HepG2 (cell line): Measurements from ENCODE around the gene TMEM270. TPM values are rescaled to one million over a fixed set of nuclear protein-coding genes. Genes with fewer than 3 reads are reported as not detected.
A peak's percentile ranks its signal among the peaks of the same experiment; 100 is the strongest.

Experiments
- CBX5 ChIP-seq: sonication (generic); formaldehyde crosslinking; IDR thresholded peaks from 2 replicates; pipeline ENCODE4 v1.4.0; 2020; ENCODE audit warnings: missing genetic modification reagents, borderline replicate concordance
- CTCF ChIP-seq: sonication (generic); formaldehyde crosslinking; IDR thresholded peaks from 2 replicates; pipeline ENCODE4 v1.5.0; 2020; ENCODE audit warnings: mild to moderate bottlenecking, missing genetic modification reagents, moderate library complexity
- DBP ChIP-seq: sonication (generic); formaldehyde crosslinking; IDR thresholded peaks from 2 replicates; pipeline ENCODE4 v1.4.0; 2020; ENCODE audit warnings: missing genetic modification reagents; ENCODE audit errors: not compliant biosample characterization
- GABPB1 ChIP-seq: IDR thresholded peaks from 2 replicates; pipeline ENCODE4 v1.6.1; 2016; ENCODE audit warnings: mild to moderate bottlenecking, missing genetic modification reagents, moderate library complexity, missing compliant biosample characterization
- HMG20A ChIP-seq: IDR thresholded peaks from 2 replicates; pipeline ENCODE4 v1.6.1; 2016; ENCODE audit warnings: borderline replicate concordance
- KMT2A ChIP-seq: sonication (generic); formaldehyde crosslinking; IDR thresholded peaks from 2 replicates; pipeline ENCODE4 v1.4.0; 2020; ENCODE audit warnings: missing genetic modification reagents
- POGZ ChIP-seq: sonication (generic); formaldehyde crosslinking; IDR thresholded peaks from 2 replicates; pipeline ENCODE4 v1.4.0; 2020; ENCODE audit warnings: mild to moderate bottlenecking, missing genetic modification reagents
- REPIN1 ChIP-seq: sonication (generic); formaldehyde crosslinking; IDR thresholded peaks from 2 replicates; pipeline ENCODE4 v1.8.0; 2022; ENCODE audit warnings: missing genetic modification reagents, low read depth, mild to moderate bottlenecking, borderline replicate concordance
- SALL1 ChIP-seq: sonication (generic); formaldehyde crosslinking; IDR thresholded peaks from 2 replicates; pipeline ENCODE4 v1.8.0; 2022; ENCODE audit warnings: mild to moderate bottlenecking, missing genetic modification reagents
- SOX13 ChIP-seq, 3 experiments: fragments of 450-650 bp in 1 of 3; sonication (generic) in 1 of 3; formaldehyde crosslinking in 1 of 3; IDR thresholded peaks in 2 of 3; conservative IDR thresholded peaks in 1 of 3; 2 replicates each; pipeline versions ENCODE4 v1.5.0 to v1.6.1; 2016 to 2020; ENCODE audit warnings: antibody characterized with exemption in 1 of 3, mild to moderate bottlenecking in 1 of 3, missing compliant biosample characterization in 1 of 3, missing genetic modification reagents in 1 of 3, moderate library complexity in 1 of 3
- SOX6 ChIP-seq, 2 experiments: fragments of 450-650 bp in 1 of 2; sonication (generic) in 1 of 2; formaldehyde crosslinking in 1 of 2; IDR thresholded peaks; 2 replicates each; pipeline versions ENCODE4 v1.4.0 to v1.6.1; 2017 to 2020; ENCODE audit warnings: antibody characterized with exemption in 1 of 2, mild to moderate bottlenecking in 1 of 2, missing genetic modification reagents in 1 of 2
- TARDBP ChIP-seq: sonication (generic); formaldehyde crosslinking; IDR thresholded peaks from 2 replicates; pipeline ENCODE4 v1.8.0; 2022; ENCODE audit warnings: mild to moderate bottlenecking, missing genetic modification reagents
- TBL1XR1 ChIP-seq: fragments of 150-350 bp; IDR thresholded peaks from 2 replicates; pipeline ENCODE4 v1.6.1; 2014; ENCODE audit warnings: borderline replicate concordance, low read length; ENCODE audit not compliant: partially characterized antibody
- TBX2 ChIP-seq: sonication (generic); formaldehyde crosslinking; IDR thresholded peaks from 2 replicates; pipeline ENCODE4 v1.5.0; 2020; ENCODE audit warnings: missing genetic modification reagents, mild to moderate bottlenecking, borderline replicate concordance
- TMF1 ChIP-seq: sonication (generic); formaldehyde crosslinking; IDR thresholded peaks from 2 replicates; pipeline ENCODE4 v1.8.1; 2022; ENCODE audit warnings: low read depth, missing genetic modification reagents
- ZNF296 ChIP-seq: sonication (generic); formaldehyde crosslinking; conservative IDR thresholded peaks from 2 replicates; pipeline ENCODE4 v1.5.0; 2020; ENCODE audit warnings: mild to moderate bottlenecking, missing genetic modification reagents
- ZNF318 ChIP-seq: sonication (generic); formaldehyde crosslinking; IDR thresholded peaks from 2 replicates; pipeline ENCODE4 v1.4.0; 2020; ENCODE audit warnings: mild to moderate bottlenecking, missing genetic modification reagents
- ZNF577 ChIP-seq: sonication (generic); formaldehyde crosslinking; IDR thresholded peaks from 2 replicates; pipeline ENCODE4 v1.4.0; 2020; ENCODE audit warnings: mild to moderate bottlenecking, low read depth, missing genetic modification reagents, borderline replicate concordance
- polyA plus RNA-seq, 8 experiments: library from polyadenylated mRNA; depleted of rRNA in 3 of 8; stranded (reverse) in 7 of 8; unstranded in 1 of 8; fragments of >200 nt; fragmentation: Illumina TruSeq in 4 of 8; extraction: Trizol in 4 of 8; gene quantifications; 2 replicates each; pipeline versions ENCODE4 v1.2.1 to v1.2.3, GENCODE V29; 2011 to 2016; ENCODE audit warnings: low read depth in 4 of 8, missing spikeins in 1 of 8, mixed read lengths in 1 of 8; ENCODE audit not compliant: insufficient read depth in 1 of 8
- total RNA-seq, 5 experiments: library from RNA; depleted of rRNA; stranded (reverse); fragments of >200 nt; fragmentation: Illumina TruSeq; extraction: Trizol; gene quantifications; 2 replicates each; pipeline ENCODE4 v1.2.3, GENCODE V29; 2016; ENCODE audit warnings: low read depth in 1 of 5

Gene TMEM270
- total and polyA plus RNA-seq, 2 of the 13 experiments (the other 11 are each of a cell fraction or from before 2014, with no cell fraction given), result not detected

- TF ChIP-seq GABPB1 (CRISPR knock-in tag) (peak; percentile 77), HMG20A (CRISPR knock-in tag) (peak; percentile 67; the same call in 1 of the 2 replicates), REPIN1 (CRISPR knock-in tag) (peak; percentile 50; the same call in 1 of the 2 replicates), DBP (CRISPR knock-in tag) (no peak), SOX6 (IDR thresholded peaks at IDR 0.05) (no peak), SOX6 (CRISPR knock-in tag; IDR thresholded peaks at IDR 0.05) (peak; percentile 75), TMF1 (CRISPR knock-in tag) (peak; percentile 28; the same call in 1 of the 2 replicates), ZNF318 (CRISPR knock-in tag) (no peak), KMT2A (CRISPR knock-in tag) (no peak), CBX5 (no peak), TBL1XR1 (peak; percentile 90), ZNF577 (no peak), SALL1 (peak; percentile 84), TARDBP (peak; percentile 82; the same call in 1 of the 2 replicates), POGZ (CRISPR knock-in tag) (peak; percentile 67), CTCF (CRISPR knock-in tag) (0 out of 2 replicates have a peak, but pooled peaks have one; percentile 2), TBX2 (peak; percentile 67; the same call in 1 of the 2 replicates), SOX13 (IDR thresholded peaks at IDR 0.05) (no peak), SOX13 (CRISPR knock-in tag; conservative IDR thresholded peaks at IDR 0.05 in 1 of 2, IDR thresholded peaks at IDR 0.05 in 1 of 2) (peak in 1 of 2 experiments; percentile 62; a peak in 2 of 4 replicates), ZNF296 (CRISPR knock-in tag) (peak; percentile 80; the same call in 1 of the 2 replicates)
Measured at GRCh38 chr7:73870041-73870492, 9.1 kb downstream of the TMEM270 start (continued).
